Activated CD4-positive, CD25-positive, alpha-beta regulatory T cell (primary cell): ENCODE measurements around the gene TRAF7.

ENCODE experiments used
- DNase-seq, 4 experiments: peaks; one replicate each; lab custom pipeline; 2025; lab: John Stamatoyannopoulos, UW

The TRAF7 gene

DNA sequence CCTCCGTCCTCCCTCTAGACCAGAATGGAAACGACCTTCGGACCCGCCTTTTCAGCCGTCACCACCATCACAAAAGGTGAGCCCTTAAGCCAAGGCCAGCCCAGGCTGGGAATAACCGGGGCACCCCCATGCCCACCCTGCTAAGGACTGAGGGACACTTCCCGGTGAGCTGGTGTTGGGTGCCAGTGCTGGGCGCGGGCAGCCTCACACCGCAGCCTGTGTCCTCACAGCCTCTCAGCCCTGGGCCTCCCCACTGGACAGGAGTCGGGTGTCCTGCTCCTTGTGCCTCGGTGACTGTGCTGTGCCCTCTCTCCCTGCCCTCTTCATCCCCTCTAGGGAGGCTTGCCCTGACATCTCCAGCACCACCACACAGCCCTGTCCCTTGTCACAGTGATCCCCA is 10.3 kb downstream of the TRAF7 start:
- DNase-seq: no peak

DNA sequence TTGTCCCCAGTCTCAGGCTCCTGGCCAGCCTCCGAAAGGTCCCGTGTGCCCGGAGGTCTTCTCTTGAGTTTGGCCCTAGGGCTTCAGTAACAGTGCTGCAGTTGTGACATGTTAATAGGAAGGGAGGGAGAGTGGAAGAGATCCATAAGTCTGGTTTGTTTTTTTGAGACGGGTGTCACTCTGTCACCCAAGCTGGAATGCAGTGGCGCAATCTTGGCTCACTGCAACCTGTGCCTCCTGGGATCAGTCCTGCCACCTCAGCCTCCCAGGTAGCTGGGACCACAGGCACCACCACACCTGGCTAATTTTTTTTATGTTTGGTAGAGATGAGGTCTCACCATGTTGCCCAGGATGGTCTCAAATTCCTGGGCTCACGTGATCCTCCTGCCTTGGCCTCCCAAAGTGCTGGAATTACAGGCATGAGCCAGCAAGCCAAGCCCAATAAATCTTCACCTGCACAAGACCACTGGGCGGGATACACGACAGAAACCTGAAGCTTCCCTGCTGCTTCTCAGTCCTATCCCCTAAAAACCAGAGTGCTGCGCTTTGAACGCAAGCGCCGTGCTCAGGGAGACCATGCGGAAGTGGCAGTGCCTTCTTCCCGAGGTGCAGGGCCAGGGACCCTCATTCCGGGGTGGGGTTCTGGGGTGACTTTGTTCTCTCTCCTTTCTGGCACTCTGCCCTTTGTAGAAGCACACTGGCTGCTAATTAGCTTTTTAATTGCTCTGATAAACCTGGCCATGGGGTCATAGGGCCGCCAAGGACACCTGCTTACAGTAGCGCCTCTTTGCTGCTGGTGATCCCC is 10.9 kb downstream of the TRAF7 start:
- DNase-seq: no peak

DNA sequence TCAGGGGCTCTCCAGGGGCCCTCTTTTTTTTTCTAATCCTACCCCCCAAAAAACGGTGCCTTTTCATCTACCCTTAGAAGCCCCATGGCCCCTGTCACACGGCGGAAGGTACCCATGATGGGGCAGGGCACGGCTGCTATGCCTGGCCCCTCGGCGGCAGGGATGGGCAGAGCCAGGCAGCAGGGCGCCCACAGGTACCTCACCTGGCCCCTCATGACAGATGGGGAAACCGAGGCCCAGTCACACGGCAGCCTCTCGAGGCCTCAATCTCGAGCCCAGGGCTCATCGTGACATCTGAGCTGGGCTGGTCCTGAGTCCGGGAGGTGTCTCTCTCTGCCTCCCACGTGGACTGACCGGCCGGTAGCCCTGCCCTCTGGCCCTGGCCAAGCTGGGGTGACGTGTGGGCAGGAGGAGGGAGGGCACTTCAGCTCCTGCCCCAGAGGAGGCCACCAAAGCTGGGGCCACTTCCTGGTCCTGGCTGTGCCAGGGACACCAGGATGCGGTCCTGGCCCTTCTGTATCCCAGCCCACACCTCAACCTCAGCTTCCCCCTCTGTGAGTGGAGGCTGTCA is 11.6 kb downstream of the TRAF7 start:
- no peak for DNase-seq

DNA sequence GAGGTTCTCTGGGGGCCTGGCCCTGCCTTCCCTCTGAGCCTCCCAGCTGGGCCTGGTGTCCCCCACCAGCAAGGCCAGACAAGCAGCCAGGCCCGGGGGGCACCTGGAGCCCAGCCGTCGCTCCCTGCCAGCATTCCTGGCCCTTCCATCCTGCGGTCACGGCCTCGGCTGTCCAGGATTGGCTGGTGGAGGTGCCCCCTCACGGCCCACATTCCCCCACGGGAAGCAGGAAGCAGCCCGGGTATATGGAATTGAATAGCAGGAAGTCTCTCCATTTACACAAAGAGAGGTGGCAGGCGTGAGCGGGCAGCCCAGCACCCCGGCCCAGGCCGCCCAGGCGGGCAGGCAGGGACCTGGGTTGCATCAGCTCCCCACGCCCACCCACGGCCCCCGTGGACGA is 14.5 kb downstream of the TRAF7 start:
- DNase-seq: no peak

DNA sequence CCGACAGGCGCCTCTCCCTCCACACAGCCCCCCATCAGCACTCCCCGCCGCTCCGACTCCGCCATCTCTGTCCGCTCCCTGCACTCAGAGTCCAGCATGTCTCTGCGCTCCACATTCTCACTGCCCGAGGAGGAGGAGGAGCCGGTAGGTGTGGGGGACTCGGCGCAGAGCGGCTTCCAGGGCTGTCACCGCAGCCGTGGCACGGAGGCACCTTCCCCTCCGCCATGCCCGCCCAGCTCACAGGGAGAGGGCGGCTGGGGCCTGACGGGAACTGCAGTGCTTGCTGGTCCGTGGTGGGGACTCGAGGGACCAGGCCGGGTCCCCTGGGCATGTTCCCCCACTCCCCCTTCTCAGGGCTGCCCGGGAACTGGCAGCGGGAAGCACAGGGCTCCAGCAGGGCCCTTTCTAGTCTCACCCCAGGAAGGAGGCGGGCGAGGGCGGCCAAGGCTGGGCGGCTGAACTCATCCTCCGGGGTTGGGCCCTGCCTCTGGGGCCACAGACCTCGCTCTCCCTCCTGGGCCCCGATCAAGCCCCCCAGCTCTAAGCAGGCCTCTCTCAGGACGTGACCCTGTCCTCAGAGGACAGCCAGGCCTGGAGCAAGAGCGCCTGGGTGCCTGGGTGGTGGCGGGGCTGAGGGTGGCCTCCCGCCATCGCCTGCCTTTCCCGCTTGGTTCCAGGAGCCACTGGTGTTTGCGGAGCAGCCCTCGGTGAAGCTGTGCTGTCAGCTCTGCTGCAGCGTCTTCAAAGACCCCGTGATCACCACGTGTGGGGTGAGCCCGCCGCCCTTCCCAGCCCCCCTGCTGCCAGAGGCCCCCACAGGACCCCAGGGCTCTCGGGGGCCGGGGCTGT is 15.2 kb downstream of the TRAF7 start:
- DNase-seq: no peak

DNA sequence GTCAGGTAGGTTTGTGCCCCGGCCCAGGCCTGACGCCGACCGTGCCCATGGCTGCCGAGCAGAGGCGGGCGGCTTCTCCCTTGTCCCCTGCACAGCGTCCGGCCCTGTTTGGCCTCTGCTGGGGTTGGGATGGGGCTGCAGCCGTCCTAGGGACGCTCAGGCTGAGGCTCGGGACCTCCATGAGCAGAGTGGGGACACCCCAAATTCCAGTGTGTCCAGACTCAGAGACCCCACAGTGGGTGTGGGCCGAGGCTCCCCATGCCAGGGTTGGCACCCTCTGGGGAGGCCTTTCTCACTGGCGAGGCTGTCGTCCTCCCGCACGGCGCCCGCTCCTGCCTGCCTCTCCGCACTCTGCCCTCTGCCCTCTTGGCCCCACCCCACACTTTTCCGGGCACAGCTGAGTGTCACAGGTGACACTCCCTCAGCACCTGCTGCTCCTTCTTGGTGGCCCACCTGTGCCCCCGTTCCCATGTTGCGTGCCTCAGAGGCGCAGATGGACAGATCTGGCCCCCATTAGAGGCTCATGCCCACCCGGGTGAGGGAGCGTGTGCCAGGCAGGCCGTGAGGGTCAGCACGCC is 16.1 kb downstream of the TRAF7 start:
- no peak for DNase-seq

DNA sequence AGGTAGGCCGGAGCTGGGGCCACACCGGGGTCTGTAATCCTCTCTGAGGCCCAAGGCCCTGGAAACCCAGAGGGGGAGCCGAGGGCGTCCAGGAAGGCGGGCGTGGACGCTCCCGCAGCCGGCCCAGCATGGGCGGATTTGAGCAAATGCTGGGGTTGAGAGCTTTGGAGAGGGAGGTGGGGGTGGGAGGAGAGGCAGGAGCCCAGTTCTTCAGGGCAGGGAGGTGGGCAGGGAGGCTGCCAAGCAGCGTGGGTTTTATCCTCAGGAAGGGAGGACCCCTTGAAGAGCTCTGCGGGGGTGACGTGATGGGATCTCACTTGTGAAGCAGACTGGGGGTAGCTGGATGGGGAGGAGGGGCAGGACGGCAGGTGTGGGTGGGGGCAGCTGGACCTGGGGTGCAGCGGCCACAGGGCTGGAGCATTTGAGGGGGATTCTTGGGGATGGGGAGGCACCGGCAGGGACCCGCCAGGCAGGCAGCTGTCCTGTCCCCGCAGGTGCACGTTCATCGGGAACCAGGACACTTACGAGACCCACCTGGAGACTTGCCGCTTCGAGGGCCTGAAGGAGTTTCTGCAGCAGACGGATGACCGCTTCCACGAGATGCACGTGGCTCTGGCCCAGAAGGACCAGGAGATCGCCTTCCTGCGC is 17.2 kb downstream of the TRAF7 start:
- no peak for DNase-seq

DNA sequence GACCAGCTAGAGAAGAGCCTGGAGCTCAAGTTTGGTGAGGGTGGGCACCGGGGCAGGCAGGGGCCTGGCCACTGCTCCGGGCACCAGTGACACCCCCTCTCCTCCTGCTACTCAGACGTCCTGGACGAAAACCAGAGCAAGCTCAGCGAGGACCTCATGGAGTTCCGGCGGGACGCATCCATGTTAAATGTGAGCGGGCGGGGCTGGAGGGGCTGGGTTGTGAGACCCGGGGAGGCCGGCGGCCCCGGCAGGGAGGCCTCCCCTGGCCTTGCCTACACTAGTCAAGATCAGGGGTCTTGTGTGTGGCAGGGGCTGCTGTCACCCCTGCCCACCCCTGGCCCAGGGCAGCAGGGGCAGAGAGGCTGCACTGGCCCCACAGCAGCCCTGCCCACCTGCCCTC is 17.8 kb downstream of the TRAF7 start:
- no peak for DNase-seq

DNA sequence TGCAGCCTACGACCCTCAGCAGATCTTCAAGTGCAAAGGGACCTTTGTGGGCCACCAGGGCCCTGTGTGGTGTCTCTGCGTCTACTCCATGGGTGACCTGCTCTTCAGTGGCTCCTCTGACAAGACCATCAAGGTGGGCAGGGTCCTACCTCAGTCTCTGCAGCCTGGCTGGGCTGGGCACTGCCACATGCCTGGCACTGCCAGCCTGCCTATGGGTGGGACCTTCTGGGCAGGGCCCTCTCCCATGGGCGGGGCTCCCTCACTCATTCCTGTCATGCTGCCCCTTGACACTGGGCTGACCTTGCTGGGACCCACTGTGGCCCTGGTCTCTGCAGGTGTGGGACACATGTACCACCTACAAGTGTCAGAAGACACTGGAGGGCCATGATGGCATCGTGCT is 18.3 kb downstream of the TRAF7 start:
- DNase-seq: no peak

DNA sequence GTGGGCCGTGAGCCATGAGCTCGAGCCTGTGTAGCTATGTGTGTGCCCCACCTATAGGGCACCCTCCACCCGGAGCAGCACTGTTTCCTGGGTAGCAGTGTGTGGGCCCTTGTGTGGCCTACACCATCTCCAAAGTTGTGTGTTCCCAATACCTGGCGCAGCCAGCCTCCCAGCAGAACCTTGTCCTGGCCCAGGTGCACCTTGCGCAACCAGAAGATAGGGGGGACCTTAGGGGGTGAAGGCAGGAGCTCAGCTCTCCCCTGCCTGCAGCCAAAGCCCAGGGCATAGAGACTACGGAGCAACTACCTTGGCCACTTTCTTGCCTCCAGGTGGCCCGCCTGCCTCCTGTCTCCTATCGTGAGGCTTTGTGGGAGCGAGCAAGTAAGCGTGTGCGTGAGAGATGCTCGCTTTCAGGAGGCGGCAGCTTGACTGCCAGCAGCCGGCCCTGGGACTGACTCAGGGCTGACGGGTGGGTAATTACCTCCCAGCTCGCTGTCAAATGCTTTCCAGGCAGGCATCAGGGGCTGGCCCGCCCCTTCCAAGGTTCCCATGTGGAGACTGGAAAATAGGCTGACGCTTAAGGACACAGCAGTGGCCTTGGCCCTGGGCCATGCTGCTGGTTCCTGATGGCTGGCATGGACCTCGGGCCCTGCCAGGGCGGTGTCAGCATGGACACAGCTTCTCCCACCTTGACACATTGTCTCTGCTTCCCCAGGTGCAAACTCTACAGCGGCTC is 19.0 kb downstream of the TRAF7 start:
- no peak for DNase-seq

DNA sequence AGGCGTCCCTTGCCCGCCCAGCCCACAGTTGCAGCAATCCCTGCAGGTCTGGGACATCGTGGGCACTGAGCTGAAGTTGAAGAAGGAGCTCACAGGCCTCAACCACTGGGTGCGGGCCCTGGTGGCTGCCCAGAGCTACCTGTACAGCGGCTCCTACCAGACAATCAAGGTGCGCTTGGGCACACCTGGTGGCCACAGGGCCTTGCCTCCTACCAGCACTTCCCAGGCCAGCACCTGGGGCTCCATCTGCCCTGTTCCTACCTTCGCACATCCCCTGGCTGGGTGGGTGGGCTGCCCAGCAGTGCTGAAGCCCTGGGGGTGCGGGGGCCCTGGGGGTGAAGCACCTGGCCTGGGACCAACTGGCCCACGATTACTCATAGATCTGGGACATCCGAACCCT is 19.9 kb downstream of the TRAF7 start:
- DNase-seq: no peak

DNA sequence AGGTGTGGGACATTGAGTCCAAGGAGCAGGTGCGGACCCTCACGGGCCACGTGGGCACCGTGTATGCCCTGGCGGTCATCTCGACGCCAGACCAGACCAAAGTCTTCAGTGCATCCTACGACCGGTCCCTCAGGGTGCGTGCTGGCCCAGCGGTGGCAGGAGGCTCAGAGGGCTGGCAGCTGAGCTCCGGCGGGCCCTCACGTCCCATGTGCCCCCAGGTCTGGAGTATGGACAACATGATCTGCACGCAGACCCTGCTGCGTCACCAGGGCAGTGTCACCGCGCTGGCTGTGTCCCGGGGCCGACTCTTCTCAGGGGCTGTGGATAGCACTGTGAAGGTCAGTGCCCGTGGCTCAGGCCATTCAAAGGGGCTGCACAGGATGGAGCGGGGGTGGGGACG is 20.5 kb downstream of the TRAF7 start:
- DNase-seq: no peak

DNA sequence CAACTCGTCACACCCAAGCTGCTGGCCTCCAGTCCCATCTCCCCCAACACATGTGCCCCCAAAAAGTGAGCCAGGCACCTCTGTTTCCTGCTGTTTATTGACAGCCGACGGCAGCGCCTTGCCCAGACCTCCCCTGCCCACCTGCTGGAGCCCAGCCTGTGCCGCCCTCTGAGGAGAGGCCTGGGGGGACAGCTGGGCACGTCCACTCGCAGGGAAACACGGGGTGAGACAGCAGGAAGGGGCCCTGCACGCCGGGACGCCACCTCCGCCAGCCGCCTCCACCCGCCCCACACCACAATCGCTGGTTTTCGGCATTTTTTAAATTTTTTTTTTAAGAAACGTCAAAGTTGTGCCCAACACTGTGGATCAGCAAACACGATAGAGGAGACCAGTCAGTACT is 21.5 kb downstream of the TRAF7 start:
- no peak for DNase-seq

DNA sequence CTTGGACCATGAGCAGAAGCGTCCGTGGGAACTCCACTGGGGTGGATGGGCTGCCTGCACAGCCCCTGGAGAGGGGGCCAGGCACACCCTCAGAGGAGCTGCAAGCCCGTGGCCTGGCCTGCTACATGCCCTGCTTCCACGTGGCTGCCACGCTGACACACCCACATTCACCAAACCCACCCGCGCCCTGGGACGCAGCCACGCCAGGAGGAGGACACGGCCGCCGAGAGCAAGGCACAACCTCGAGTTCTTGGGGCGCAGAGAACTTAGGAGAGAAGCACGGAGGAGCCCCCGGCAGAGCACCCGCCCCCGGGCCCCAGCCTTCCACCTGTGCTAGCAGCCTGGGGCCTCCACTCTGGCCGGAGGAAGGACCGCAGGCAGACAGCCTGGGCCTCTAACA is 22.0 kb downstream of the TRAF7 start:
- no peak for DNase-seq

DNA sequence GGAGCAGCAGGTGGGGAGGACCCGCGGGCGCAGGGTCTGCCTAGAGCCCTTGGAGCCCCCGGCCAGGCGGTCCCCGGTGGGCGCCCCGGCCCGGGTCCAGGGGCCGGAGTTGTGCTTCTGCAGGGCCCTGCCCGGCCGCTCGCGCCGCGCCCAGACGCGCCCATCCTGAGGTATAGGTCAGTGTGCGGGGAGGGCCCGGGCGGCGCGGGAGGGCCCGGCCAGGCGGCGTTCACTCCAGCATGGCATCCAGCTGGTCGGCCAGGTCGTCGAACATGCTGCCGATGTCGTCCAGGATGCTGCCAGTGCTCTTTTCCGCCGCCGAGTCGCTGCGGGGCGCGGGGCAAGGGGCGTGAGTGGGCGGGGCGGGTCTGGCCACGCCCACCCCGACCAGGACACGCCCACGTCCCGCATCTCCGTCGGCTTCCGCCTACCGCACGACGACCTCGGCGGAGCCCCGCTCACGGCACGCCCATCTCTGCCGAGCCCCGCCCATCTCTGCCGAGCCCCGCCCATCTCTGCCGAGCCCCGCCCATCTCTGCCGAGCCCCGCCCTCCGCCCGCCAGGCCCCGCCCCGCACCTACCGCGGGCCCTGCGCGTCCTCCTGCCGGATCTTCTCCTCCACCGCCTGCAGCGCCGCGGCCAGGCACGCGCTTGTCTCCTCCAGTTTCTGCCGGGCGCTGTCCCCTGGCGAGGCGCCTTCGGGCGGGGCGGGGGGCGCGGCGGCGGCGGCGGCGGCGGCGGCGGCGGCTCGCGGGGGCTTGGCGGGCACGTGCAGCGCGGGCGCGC is 22.9 kb downstream of the TRAF7 start:
- no peak for DNase-seq

DNA sequence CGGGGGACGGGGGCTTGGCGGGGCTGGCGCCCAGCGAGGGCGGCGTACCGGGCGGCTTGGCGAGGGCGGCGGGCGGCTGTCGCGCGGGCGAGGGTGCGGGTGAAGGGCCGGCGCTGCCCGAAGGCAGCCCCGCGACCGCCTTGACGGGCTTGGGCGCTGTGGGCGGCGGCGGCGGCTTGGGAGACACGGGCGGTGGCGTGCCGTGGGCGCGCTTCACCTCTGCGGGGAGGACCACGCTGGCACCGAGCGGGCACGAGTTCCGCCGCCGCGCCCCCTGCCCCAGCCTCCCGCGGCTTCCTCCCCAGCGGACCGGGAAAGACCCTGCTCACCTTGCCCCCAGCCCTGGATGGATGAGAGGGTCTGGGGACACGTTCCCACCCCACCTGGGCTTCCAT is 23.5 kb downstream of the TRAF7 start:
- no peak for DNase-seq

DNA sequence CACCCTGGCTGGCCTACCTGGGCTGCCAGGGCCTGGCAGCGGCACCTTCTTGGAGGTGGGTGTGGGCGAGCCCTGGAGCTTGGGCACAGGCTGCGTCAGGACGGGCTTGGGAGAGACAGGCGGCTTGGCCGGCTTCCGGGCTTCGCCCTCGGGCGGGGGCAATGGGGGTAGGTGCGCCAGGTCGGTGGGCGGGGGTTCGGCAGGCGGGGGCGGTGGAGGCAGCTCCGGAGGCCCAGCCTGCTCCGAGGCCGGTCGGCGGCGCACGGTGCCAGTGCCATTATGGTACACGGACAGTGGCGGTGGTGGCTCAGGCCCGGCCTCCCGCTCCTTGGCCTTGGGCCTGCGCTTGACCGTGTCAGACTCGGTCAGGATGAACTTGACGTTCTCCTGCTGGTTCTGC is 24.0 kb downstream of the TRAF7 start:
- DNase-seq: no peak

DNA sequence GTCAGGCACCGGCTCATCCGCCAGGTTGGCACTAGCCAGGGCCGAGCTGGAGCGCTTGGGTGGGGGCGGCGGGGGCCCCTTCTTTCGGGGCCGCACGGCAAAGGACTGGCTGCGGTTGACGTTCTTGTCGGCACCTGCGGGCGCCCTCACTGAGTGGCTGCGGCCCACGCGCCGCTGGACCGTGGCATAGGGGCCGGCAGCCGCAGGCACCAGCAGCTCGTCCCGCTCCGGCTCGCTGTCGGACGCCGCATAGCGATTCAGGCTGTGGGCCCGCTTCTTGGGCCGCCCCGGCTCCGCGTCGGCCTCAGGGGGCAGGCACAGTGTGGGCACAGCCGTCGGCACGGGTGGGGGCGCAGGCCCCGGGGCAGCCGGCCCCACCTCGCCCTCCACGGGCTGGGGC is 24.9 kb downstream of the TRAF7 start:
- DNase-seq: no peak

DNA sequence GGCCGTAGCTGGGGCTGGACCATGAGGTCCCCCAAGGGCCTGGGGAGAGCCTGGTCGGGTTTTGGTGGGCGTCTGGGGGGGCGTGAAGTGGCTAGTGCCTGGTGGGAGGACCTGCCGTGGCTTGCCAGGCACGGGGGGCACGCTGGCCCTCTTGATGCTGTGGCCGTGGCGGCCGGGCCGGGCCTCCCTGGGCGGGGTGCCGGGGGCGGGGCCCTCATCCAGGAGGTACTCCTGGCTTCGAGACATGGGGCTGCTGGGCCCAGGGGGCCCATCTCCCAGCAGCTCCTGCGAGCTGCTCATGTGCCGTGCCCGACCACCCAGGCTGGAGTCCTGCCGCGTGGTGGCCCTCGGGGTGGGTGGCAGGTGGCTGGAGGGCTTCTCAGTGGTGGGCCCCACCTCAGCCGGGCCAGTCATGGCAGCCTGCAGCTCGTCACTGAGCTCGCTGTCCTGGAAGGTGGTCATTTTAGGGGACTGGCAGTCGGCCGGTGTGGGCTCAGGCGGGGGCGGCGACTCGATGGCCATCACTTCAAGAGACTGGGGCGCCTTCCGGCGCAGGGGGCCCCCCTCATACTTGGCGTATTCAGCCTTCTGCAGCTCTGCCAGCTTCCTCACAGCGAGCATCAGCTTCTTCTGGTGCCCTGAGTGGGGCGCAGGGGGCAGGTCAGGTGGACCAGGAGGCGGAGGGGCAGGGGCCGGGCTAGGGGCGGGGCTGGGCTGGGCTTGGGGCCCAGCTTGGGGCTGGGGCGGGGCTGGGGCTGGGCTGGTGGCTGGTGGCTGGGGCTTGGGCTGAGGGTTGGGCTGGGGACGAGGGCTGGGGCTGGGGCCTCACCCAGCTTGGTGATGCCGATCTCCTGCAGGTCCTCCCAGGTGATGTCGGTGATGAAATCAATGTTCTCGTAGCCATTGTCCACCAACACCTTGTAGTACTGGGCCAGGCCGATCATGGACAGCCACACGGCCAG is 25.7 kb downstream of the TRAF7 start:
- no peak for DNase-seq

DNA sequence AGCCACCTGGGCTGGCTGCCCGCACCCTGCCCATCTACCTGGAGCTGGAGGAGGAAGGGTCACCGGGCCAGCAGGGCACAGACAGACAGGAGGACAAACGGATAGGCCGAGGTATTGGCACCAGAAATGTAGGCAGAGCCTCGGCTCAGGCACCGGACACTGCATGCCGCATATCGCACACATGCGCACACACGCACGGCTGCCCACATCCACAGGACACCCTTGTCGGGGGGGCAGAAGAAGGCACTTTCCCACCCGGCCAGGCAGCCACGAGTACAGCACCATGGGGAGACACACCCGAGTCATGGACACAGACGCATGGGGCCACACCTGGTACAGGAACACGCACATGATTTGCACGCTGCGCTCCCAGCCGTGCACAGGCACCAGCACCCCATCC is 26.4 kb downstream of the TRAF7 start:
- no peak for DNase-seq
